Large intestine (tissue), 3 donors: ENCODE results near the gene PODNL1. TPM values are rescaled to one million over a fixed set of nuclear protein-coding genes. Genes with fewer than 3 reads are reported as not detected.
"Not testable (repeated sequence)": the region's sequence is repeated elsewhere in the genome, so short reads cannot be mapped to it uniquely, and the experiment has no call there.

ENCODE experiments used
- DNase-seq, 2 donors: peaks; one replicate each; pipeline versions ENCODE4 v3.0.0 to v3.0.0-alpha.2; 2013
- H3K27ac ChIP-seq: one replicate; pipeline ENCODE4 v1.5.1; 2013; ENCODE audit warnings: low read length
- H3K27me3 ChIP-seq: 2 replicates; pipeline ENCODE4 v1.6.1; 2013; ENCODE audit warnings: low read length; ENCODE audit not compliant: control insufficient read depth, insufficient read depth
- H3K36me3 ChIP-seq: 2 replicates; pipeline ENCODE4 v1.6.1; 2013; ENCODE audit warnings: low read length; ENCODE audit not compliant: control insufficient read depth, insufficient read depth
- H3K4me1 ChIP-seq: one replicate; pipeline ENCODE4 v1.6.1; 2013; ENCODE audit warnings: low read length; ENCODE audit not compliant: control insufficient read depth, insufficient read depth
- H3K4me3 ChIP-seq: one replicate; pipeline ENCODE4 v1.5.1; 2013; ENCODE audit warnings: low read length
- H3K9me3 ChIP-seq: one replicate; pipeline ENCODE4 v1.6.1; 2013; ENCODE audit warnings: mild to moderate bottlenecking, low read depth, low read length, moderate library complexity; ENCODE audit not compliant: control insufficient read depth
- WGBS: methylation state at CpG from one replicate; pipeline ENCODE4 v1.1.5; 2013; ENCODE audit warnings: low lambda C conversion rate; ENCODE audit not compliant: insufficient coverage; 5-methylcytosine and 5-hydroxymethylcytosine counted together
- polyA plus RNA-seq: library from polyadenylated mRNA; unstranded; fragments of 120-200 nt; gene quantifications from one replicate; pipeline ENCODE4 v1.2.1, GENCODE V29; 2013

The PODNL1 gene
- polyA plus RNA-seq, 1 donor, result 1.6 TPM

DNA sequence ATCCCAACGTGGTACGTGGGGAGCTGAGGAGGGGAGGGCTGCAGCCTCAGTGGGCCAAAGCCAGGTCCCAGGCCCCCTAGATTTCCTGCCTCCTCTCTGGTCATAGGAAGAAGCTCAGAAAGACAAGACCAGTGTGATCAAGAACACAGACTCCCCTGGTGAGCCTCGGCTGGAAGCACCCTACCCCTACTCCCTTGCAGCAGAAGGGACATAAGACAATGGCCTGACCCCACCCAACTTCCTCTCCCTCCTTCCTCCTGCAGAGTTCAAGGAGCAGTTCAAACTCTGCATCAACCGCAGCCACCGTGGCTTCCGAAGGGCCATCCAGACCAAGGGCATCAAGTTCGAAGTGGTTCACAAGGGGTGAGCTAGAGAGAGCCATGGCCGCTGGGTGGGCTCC, 11.5 kb downstream of the PODNL1 start:
- H3K36me3 ChIP-seq, result peaks cover 65% of the 10 kb centered on the region
- H3K27ac ChIP-seq, result no peak overlapping the region

DNA sequence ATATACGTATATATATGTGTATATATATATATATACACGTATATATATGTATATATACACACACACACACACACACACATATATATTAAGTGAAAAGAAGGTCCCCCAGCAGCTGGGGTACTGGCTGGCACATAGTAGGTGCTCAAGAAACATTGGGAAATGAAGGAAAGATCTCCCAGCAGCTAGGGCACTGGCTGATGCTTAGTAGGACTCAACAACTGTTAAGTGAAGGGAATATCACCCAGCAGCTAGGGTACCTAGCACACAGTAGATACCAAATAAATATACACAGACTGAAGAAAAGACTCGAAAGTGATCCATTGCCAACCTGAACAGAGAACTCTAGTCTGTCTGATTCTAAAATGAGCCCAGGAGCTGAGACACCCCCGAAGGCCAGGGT, 12.2 kb downstream of the PODNL1 start:
- Histone ChIP-seq H3K27me3 (no peaks in the 10 kb centered on the region), H3K9me3 (peaks cover under 1% of the 10 kb centered on the region), H3K27ac (no peak overlapping the region), H3K4me1 (no peaks in the 10 kb centered on the region), H3K4me3 (no peak overlapping the region), H3K36me3 (peaks cover 70% of the 10 kb centered on the region)
- no CpG with 5 or more reads among the region's 4 CpGs for WGBS
- no peak for DNase-seq

More for the DNA sequence above, 11.5 kb downstream of the PODNL1 start:
- no peak for DNase-seq
- H3K9me3 ChIP-seq, result no peaks in the 10 kb centered on the region
- no CpG with 5 or more reads among the region's 8 CpGs for WGBS
- no peaks in the 10 kb centered on the region for H3K27me3 ChIP-seq
- no peaks in the 10 kb centered on the region for H3K4me1 ChIP-seq
- no peak overlapping the region for H3K4me3 ChIP-seq

DNA sequence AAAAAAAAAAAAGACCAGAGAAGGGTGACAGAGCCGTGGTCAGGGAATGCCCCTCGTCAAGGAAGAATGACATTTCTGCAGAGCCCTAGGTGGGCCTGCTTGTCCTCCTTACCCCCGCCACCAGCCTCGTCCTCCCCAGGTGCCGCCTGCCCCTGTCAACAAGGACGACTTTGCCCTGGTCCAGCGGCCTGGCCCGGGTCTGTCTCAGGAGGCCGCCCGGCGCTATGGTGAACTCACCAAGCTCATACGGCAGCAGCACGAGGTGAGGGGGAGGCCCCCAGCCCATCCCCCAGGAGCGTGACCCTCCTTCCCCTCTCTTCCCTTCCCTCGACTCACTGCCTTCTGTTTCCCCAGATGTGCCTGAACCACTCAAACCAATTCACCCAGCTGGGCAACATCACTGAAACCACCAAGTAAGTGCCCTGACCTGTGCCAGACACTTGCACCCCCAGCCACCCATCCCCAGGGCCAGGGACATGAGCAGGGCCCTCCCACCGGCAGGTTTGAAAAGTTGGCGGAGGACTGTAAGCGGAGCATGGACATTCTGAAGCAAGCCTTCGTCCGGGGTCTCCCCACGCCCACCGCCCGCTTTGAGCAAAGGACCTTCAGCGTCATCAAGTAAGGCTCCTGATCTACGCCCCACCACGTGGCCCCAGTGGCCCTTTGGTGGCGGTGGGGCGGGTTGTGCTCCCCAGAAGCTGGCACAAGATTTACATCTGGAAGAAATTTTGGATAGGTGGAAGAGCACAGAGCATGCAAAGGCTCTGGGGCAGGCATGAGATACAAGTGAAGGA, 14.8 kb downstream of the PODNL1 start:
- H3K36me3 ChIP-seq, result peaks cover 80% of the 10 kb centered on the region
- no peaks in the 10 kb centered on the region for H3K4me1 ChIP-seq
- WGBS, result no CpG with 5 or more reads among the region's 28 CpGs
- H3K27ac ChIP-seq, result no peak overlapping the region
- DNase-seq, result no peak
- H3K4me3 ChIP-seq, result no peak overlapping the region
- peaks cover 10% of the 10 kb centered on the region for H3K9me3 ChIP-seq
- no peaks in the 10 kb centered on the region for H3K27me3 ChIP-seq

DNA sequence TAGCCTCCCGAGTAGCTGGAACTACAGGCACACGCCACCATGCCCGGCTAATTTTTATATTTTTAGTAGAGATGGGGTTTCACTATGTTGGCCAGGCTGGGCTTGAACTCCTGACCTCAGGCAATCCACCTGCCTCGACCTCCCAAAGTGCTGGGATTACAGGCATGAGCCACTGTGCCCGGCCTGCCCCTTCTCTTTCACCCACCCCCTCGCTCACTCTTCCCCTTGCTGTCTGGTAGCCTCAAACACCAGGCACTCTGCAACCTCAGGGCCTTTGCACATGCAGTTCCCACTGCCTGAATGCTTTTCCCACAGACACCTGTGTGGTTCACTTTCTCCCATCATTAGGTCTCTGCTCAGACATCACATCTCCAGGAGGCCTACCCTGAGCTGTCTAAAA, 16.1 kb downstream of the PODNL1 start:
- not testable (repeated sequence) for H3K9me3 ChIP-seq, H3K27me3 ChIP-seq, H3K27ac ChIP-seq, DNase-seq, H3K4me3 ChIP-seq, H3K4me1 ChIP-seq
- no CpG with 5 or more reads among the region's 6 CpGs for WGBS
- peaks cover 75% of the 10 kb centered on the region for H3K36me3 ChIP-seq

DNA sequence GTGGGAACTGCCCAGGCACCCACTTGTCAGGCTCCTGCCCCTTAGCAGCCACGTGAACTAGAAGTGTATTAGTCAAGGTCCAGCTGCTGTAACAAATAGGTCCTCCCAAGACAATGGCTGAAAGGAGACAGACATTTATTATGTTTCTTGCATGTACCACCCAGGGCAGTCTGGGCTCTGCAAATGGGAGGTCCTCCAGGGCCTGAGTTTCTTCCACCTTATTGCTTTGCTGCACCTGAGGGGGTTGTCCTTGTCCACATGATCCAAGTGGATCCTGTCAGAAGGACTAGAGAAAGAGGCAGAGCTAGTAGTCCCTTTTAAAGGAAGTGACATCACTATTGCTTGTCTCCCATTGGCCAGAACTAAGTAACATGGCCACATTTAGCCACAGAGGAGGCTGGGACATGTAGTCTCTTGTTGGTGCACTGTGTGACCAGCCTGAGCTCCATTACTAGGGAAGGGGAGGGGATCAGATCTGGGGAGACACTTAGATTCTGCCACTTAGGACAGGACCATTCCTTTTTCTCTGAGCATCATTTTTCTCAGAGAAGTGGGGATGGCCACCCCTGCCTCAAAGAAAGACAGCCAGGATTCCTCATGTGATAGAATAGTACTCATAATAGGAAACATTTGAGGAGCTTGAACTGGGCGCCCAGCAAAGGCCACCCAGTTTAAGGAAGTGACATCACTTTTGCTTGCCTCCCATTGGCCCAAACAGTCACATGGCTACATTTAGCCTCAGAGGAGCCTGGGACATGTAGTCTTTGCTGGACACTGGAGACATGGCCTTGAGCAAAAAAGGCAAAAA, 17.1 kb downstream of the PODNL1 start:
- Histone ChIP-seq H3K27me3 (no peaks in the 10 kb centered on the region), H3K36me3 (peaks cover 66% of the 10 kb centered on the region), H3K4me1 (no peaks in the 10 kb centered on the region), H3K9me3 (peaks cover 10% of the 10 kb centered on the region), H3K4me3 (no peak overlapping the region), H3K27ac (no peak overlapping the region)
- DNase-seq, result no peak
- WGBS, result no CpG with 5 or more reads among the region's 2 CpGs

DNA sequence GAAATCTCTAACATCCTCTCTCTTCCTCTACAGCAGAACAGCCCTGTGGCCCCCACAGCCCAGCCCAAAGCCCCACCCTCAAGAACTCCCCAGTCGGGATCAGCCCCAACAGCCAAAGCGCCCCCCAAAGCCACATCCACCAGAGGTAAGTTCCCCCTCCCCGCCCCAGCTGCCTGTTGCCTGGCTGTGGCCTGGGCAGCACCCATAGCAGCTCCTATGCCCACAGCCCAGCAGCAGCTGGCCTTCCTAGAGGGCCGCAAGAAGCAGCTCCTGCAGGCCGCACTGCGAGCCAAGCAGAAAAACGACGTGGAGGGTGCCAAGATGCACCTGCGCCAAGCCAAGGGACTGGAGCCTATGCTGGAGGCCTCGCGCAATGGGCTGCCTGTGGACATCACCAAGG, 17.7 kb downstream of the PODNL1 start:
- Histone ChIP-seq H3K9me3 (peaks cover 10% of the 10 kb centered on the region), H3K36me3 (peaks cover 68% of the 10 kb centered on the region), H3K4me3 (no peak overlapping the region), H3K27me3 (no peaks in the 10 kb centered on the region), H3K4me1 (no peaks in the 10 kb centered on the region), H3K27ac (no peak overlapping the region)
- DNase-seq, result no peak
- WGBS, result no CpG with 5 or more reads among the region's 11 CpGs

DNA sequence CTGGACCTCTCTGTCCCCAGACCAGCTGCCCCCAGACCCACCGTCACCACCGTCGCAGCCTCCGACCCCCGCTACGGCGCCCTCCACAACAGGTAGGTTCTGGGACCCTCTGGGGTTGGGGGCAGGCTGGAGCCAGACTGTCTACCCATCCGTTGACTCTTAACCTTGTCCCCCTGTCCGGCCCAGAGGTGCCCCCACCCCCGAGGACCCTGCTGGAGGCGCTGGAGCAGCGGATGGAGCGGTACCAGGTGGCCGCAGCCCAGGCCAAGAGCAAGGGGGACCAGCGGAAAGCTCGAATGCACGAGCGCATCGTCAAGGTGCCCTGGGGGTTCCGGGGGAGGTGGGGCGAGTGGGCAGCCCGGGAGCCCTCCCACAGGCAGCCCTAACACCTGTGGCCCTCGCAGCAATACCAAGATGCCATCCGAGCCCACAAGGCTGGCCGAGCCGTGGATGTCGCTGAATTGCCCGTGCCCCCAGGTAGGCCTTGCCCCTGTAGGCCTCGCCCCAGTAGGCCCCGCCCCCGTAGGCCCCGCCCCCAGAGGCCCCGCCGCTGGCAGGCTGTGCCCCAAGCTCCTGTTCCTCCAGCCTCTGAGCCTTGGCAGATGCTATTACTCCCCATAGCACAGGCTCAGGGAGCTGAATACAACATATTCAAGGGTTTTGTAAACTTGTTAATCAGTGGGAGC, 19.3 kb downstream of the PODNL1 start:
- no CpG with 5 or more reads among the region's 34 CpGs for WGBS
- no peak for DNase-seq
- H3K36me3 ChIP-seq, result peaks cover 67% of the 10 kb centered on the region
- no peak overlapping the region for H3K4me3 ChIP-seq
- H3K4me1 ChIP-seq, result no peaks in the 10 kb centered on the region
- H3K27ac ChIP-seq, result no peak overlapping the region
- H3K9me3 ChIP-seq, result peaks cover 10% of the 10 kb centered on the region
- no peaks in the 10 kb centered on the region for H3K27me3 ChIP-seq

DNA sequence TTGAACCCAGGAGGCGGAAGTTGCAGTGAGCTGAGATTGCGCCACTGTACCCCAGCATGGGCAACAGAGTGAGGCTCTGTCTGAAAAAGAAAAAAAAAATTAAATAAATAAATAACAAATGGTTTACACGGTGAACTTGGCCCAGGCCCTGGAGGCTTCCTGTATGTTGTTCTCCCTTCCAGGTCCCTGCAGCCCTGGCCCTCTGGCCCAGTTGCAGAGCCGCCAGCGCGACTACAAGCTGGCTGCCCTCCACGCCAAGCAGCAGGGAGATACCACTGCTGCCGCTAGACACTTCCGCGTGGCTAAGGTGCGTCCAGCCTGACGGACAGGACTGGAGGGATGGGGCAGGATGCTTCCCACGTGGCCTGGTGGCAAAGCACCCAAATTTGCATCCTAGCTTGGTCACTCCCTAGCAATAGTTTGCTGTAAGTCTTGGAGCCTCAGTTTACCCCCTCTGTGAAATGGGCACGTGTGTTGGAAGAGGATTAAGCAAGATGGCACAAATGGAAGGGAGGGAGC, 20.3 kb downstream of the PODNL1 start:
- DNase-seq, result no peak
- no peaks in the 10 kb centered on the region for H3K4me1 ChIP-seq
- no peaks in the 10 kb centered on the region for H3K27me3 ChIP-seq
- H3K36me3 ChIP-seq, result peaks cover 67% of the 10 kb centered on the region
- 100% methylated on average over 2 of the region's 14 CpGs for WGBS
- H3K9me3 ChIP-seq, result peaks cover 10% of the 10 kb centered on the region
- H3K4me3 ChIP-seq, result no peak overlapping the region
- no peak overlapping the region for H3K27ac ChIP-seq

DNA sequence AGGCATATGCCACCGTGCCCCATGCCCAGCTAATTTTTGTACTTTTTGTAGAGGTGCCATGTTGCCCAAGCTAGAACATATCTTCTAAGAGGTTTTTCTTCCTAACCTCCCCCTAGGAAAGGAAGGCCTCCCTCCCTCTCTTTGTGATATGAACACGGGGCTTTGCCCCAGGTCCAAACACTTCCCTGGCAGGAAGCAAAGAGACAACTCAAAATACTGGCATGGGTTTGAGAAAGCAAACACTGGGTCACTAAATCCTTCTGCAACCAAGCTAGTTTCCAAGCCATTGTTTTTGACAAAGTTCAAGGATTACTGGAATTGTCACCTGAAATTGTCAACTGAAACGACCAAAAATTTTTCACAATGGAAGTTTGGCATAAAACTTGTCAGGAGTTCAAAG, 23.4 kb downstream of the PODNL1 start:
- H3K27ac ChIP-seq, result no peak overlapping the region
- peaks cover 3% of the 10 kb centered on the region for H3K9me3 ChIP-seq
- no peak for DNase-seq
- no peaks in the 10 kb centered on the region for H3K4me1 ChIP-seq
- H3K4me3 ChIP-seq, result no peak overlapping the region
- H3K36me3 ChIP-seq, result peaks cover 57% of the 10 kb centered on the region
- H3K27me3 ChIP-seq, result no peaks in the 10 kb centered on the region
- WGBS, result 100% methylated on average over 1 of the region's 3 CpGs

DNA sequence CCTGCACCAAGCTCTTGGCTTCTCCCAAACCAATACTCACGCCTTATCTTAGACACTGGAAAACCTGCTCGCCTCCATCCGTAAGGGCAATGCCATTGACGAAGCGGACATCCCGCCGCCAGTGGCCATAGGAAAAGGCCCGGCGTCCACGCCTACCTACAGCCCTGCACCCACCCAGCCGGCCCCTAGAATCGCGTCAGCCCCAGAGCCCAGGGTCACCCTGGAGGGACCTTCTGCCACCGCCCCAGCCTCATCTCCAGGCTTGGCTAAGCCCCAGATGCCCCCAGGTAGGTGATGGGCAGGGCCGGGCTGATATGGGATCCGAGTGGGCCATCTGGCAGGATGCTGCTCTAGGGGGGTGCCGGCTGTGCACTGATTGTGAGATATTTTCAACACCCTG, 24.9 kb downstream of the PODNL1 start:
- Histone ChIP-seq H3K27me3 (no peaks in the 10 kb centered on the region), H3K27ac (no peak overlapping the region), H3K4me3 (no peak overlapping the region), H3K4me1 (no peaks in the 10 kb centered on the region), H3K9me3 (no peaks in the 10 kb centered on the region), H3K36me3 (peaks cover 49% of the 10 kb centered on the region)
- DNase-seq, result no peak
- WGBS, result no CpG with 5 or more reads among the region's 17 CpGs
